CD14-positive monocyte (primary cell): ENCODE results near the gene RPTOR. TPM values are rescaled to one million over a fixed set of nuclear protein-coding genes. Genes with fewer than 3 reads are reported as not detected.
A peak's percentile ranks its signal among the peaks of the same experiment; 100 is the strongest.

Source experiments
- DNase-seq, 3 donors: peaks; one replicate each; pipeline ENCODE4 v3.0.0-alpha.2; 2011 to 2022
- H2AFZ ChIP-seq: 2 replicates; pipeline ENCODE4 v1.6.0; 2012; ENCODE audit warnings: mild to moderate bottlenecking, low read depth, low read length, inconsistent platforms; ENCODE audit not compliant: insufficient read depth, poor library complexity, severe bottlenecking
- H3K27ac ChIP-seq, 2 donors: 1 replicate in 1 of 2; 2 replicates in 1 of 2; pipeline ENCODE4 v1.5.1; 2012 to 2013; ENCODE audit warnings: low read length in 2 of 2, control low read depth in 1 of 2, inconsistent platforms in 1 of 2, low read depth in 1 of 2, mild to moderate bottlenecking in 1 of 2
- H3K27me3 ChIP-seq, 2 donors: one replicate each; pipeline versions ENCODE4 v1.6.0 to v1.6.1; 2011 to 2013; ENCODE audit warnings: low read length in 2 of 2; ENCODE audit not compliant: control insufficient read depth in 2 of 2, insufficient read depth in 2 of 2
- H3K36me3 ChIP-seq, 2 donors: replicated peaks in 1 of 2; 1 replicate in 1 of 2; 2 replicates in 1 of 2; pipeline versions ENCODE4 v1.5.1 to v1.6.1; 2012 to 2013; ENCODE audit warnings: low read length in 2 of 2, control low read depth in 1 of 2, inconsistent platforms in 1 of 2, mild to moderate bottlenecking in 1 of 2; ENCODE audit not compliant: insufficient read depth in 2 of 2, control insufficient read depth in 1 of 2
- H3K4me1 ChIP-seq, 2 donors: 1 replicate in 1 of 2; 2 replicates in 1 of 2; pipeline versions ENCODE4 v1.5.1 to v1.6.1; 2012 to 2013; ENCODE audit warnings: low read length in 2 of 2, control low read depth in 1 of 2, inconsistent platforms in 1 of 2, mild to moderate bottlenecking in 1 of 2, moderate library complexity in 1 of 2; ENCODE audit not compliant: insufficient read depth in 2 of 2, control insufficient read depth in 1 of 2
- H3K4me2 ChIP-seq: replicated peaks from 2 replicates; pipeline ENCODE3; 2012; ENCODE audit warnings: low read length, moderate library complexity, mild to moderate bottlenecking; ENCODE audit not compliant: poor library complexity, severe bottlenecking; ENCODE audit errors: extremely low read depth
- H3K4me3 ChIP-seq, 3 experiments: fragments of 200-600 bp in 1 of 3; sonication (generic) in 1 of 3; replicated peaks in 1 of 3; 1 replicate in 2 of 3; 2 replicates in 1 of 3; pipeline ENCODE4 v1.5.1; 2011 to 2013; ENCODE audit warnings: low read length in 3 of 3, mild to moderate bottlenecking in 3 of 3, control low read depth in 2 of 3, low read depth in 2 of 3, inconsistent platforms in 1 of 3, moderate library complexity in 1 of 3
- H3K79me2 ChIP-seq: 2 replicates; pipeline ENCODE4 v1.6.0; 2012; ENCODE audit warnings: mild to moderate bottlenecking, control low read depth, inconsistent platforms, low read length, moderate library complexity; ENCODE audit not compliant: insufficient read depth
- H3K9ac ChIP-seq: 2 replicates; pipeline ENCODE4 v1.6.0; 2017; ENCODE audit warnings: low read length, mild to moderate bottlenecking; ENCODE audit not compliant: insufficient read depth, poor library complexity, severe bottlenecking
- H3K9me3 ChIP-seq, 2 donors: replicated peaks in 1 of 2; 1 replicate in 1 of 2; 2 replicates in 1 of 2; pipeline versions ENCODE4 v1.5.1 to v1.6.1; 2012 to 2013; ENCODE audit warnings: low read length in 2 of 2, control low read depth in 1 of 2; ENCODE audit not compliant: control insufficient read depth in 1 of 2, insufficient read depth in 1 of 2
- H4K20me1 ChIP-seq: 2 replicates; pipeline ENCODE4 v1.6.0; 2012; ENCODE audit warnings: mild to moderate bottlenecking, low read length, control low read depth, moderate library complexity; ENCODE audit not compliant: insufficient read depth
- H3K27ac Mint-ChIP-seq, 7 donors: one replicate each; pipeline ENCODE4 v1.8.0; 2020; ENCODE audit warnings: mild to moderate bottlenecking in 7 of 7, mixed read lengths in 7 of 7, moderate library complexity in 6 of 7, inconsistent platforms in 2 of 7
- H3K27me3 Mint-ChIP-seq, 3 donors: one replicate each; pipeline ENCODE4 v1.8.0; 2021 to 2022; ENCODE audit warnings: low read depth in 3 of 3, mild to moderate bottlenecking in 3 of 3, mixed read lengths in 3 of 3, moderate library complexity in 3 of 3, inconsistent platforms in 1 of 3
- H3K36me3 Mint-ChIP-seq, 2 donors: one replicate each; pipeline ENCODE4 v1.8.0; 2020; ENCODE audit warnings: mixed read lengths in 2 of 2, inconsistent platforms in 1 of 2, mild to moderate bottlenecking in 1 of 2
- H3K4me1 Mint-ChIP-seq: one replicate; pipeline ENCODE4 v1.8.0; 2020; ENCODE audit warnings: mild to moderate bottlenecking, mixed read lengths
- H3K4me3 Mint-ChIP-seq, 2 donors: one replicate each; pipeline ENCODE4 v1.8.0; 2020; ENCODE audit warnings: mild to moderate bottlenecking in 2 of 2, mixed read lengths in 2 of 2, moderate library complexity in 1 of 2
- H3K9me3 Mint-ChIP-seq, 7 donors: one replicate each; pipeline ENCODE4 v1.8.0; 2020 to 2022; ENCODE audit warnings: mixed read lengths in 7 of 7, mild to moderate bottlenecking in 6 of 7, moderate library complexity in 6 of 7, inconsistent platforms in 2 of 7
- CTCF ChIP-seq: fragments of 200-600 bp; IDR thresholded peaks from one replicate; pipeline ENCODE4 v1.8.0; 2022; ENCODE audit warnings: antibody characterized with exemption, mild to moderate bottlenecking
- WGBS: methylation state at CpG from one replicate; pipeline ENCODE4 v1.1.5; 2013; ENCODE audit warnings: missing lambda C conversion rate; ENCODE audit not compliant: insufficient coverage; 5-methylcytosine and 5-hydroxymethylcytosine counted together
- intact Hi-C, 2 donors: fragments of 100-400 bp; cut with micrococcal nuclease; formaldehyde crosslinking; loops; one replicate each; pipeline versions ENCODE4 v1.15.0 to v1.15.1; 2023
- polyA plus RNA-seq, 3 donors: library from polyadenylated mRNA; depleted of rRNA in 1 of 3; unstranded in 2 of 3; stranded (reverse) in 1 of 3; fragments of 300-500 nt in 2 of 3; fragments of >200 nt in 1 of 3; fragmentation: Illumina TruSeq in 2 of 3; gene quantifications; 1 replicate in 2 of 3; 2 replicates in 1 of 3; pipeline ENCODE4 v1.2.3, GENCODE V29; 2012 to 2021

Gene RPTOR
- polyA plus RNA-seq, 3 donors = 1.1 to 8.7 (median 2.6) TPM

- H3K27me3 ChIP-seq = no peaks in the 10 kb centered on the region
- TF ChIP-seq CTCF = no peak
- H4K20me1 ChIP-seq = no peaks in the 10 kb centered on the region
- peaks cover 0 to 5% (median 0%) of the 10 kb centered on the region in 3 donors for H3K27me3 Mint-ChIP-seq
- H2AFZ ChIP-seq = no peak overlapping the region
- H3K27ac Mint-ChIP-seq = peak overlapping the region in 5 of 7 donors; percentile 24 to 89 (median 55)
- no peak overlapping the region for H3K27ac ChIP-seq
- peak; percentile 46 to 74 (median 55) for DNase-seq
- peak overlapping the region; percentile 18 for H3K4me2 ChIP-seq
- H3K36me3 ChIP-seq = peaks cover 7 to 21% of the 10 kb centered on the region in 2 donors
- intact Hi-C loops = no loop called here
- no peaks in the 10 kb centered on the region for H3K79me2 ChIP-seq
- peaks cover 10 to 16% of the 10 kb centered on the region in 2 donors for H3K4me1 ChIP-seq
- peaks cover 45 to 56% of the 10 kb centered on the region in 2 donors for H3K36me3 Mint-ChIP-seq
- peaks cover 25% of the 10 kb centered on the region for H3K4me1 Mint-ChIP-seq
- peaks cover 0 to 3% (median 0%) of the 10 kb centered on the region in 7 donors for H3K9me3 Mint-ChIP-seq
- peak overlapping the region in 1 of 2 donors; percentile 49 for H3K4me3 Mint-ChIP-seq
- 70% methylated on average over 11 of the region's 20 CpGs for WGBS
- H3K9me3 ChIP-seq = no peaks in the 10 kb centered on the region
- H3K4me3 ChIP-seq = no peak overlapping the region
- no peak overlapping the region for H3K9ac ChIP-seq
Observed at GRCh38 chr17:80774146-80774545, 229.5 kb downstream of the RPTOR start.

GRCh38 chr17:80774643-80775281, 230.1 kb downstream of the RPTOR start:
- Histone ChIP-seq H3K9ac (no peak overlapping the region), H3K36me3 (peaks cover 7 to 15% of the 10 kb centered on the region in 2 donors), H3K9me3 (no peaks in the 10 kb centered on the region), H4K20me1 (no peaks in the 10 kb centered on the region), H3K4me1 (peaks cover 14 to 22% of the 10 kb centered on the region in 2 donors), H3K27ac (no peak overlapping the region), H2AFZ (no peak overlapping the region), H3K79me2 (no peaks in the 10 kb centered on the region), H3K27me3 (no peaks in the 10 kb centered on the region), H3K4me2 (peak overlapping the region; percentile 18), H3K4me3 (no peak overlapping the region)
- Mint-ChIP-seq H3K9me3 (peaks cover 0 to 3% (median 0%) of the 10 kb centered on the region in 7 donors), H3K27ac (peak overlapping the region in 6 of 7 donors; percentile 53 to 89 (median 72)), H3K4me3 (peak overlapping the region in 1 of 2 donors; percentile 49), H3K36me3 (peaks cover 46 to 60% of the 10 kb centered on the region in 2 donors), H3K4me1 (peaks cover 30% of the 10 kb centered on the region), H3K27me3 (peaks cover 0 to 5% (median 0%) of the 10 kb centered on the region in 3 donors)
- WGBS = under 1% methylated on average over 17 of the region's 21 CpGs
- intact Hi-C loops = no loop called here
- TF ChIP-seq CTCF = no peak
- peak in 1 of 3 donors; percentile 42 for DNase-seq
